Head of caudate nucleus (tissue), 42 donors: ENCODE data around the gene PHLDB2.
A peak's percentile ranks its signal among the peaks of the same experiment; 100 is the strongest.

ENCODE experiments used
- DNase-seq, 42 donors: peaks; one replicate each; pipeline versions ENCODE4 v3.0.0 to v3.0.0-alpha.2; 2020 to 2021; ENCODE audit warnings: mixed read lengths in 7 of 42
- intact Hi-C: fragments of 100-400 bp; cut with DNase I; formaldehyde crosslinking; loops from one replicate; pipeline ENCODE4 v1.15.0; 2022

The PHLDB2 gene

DNA sequence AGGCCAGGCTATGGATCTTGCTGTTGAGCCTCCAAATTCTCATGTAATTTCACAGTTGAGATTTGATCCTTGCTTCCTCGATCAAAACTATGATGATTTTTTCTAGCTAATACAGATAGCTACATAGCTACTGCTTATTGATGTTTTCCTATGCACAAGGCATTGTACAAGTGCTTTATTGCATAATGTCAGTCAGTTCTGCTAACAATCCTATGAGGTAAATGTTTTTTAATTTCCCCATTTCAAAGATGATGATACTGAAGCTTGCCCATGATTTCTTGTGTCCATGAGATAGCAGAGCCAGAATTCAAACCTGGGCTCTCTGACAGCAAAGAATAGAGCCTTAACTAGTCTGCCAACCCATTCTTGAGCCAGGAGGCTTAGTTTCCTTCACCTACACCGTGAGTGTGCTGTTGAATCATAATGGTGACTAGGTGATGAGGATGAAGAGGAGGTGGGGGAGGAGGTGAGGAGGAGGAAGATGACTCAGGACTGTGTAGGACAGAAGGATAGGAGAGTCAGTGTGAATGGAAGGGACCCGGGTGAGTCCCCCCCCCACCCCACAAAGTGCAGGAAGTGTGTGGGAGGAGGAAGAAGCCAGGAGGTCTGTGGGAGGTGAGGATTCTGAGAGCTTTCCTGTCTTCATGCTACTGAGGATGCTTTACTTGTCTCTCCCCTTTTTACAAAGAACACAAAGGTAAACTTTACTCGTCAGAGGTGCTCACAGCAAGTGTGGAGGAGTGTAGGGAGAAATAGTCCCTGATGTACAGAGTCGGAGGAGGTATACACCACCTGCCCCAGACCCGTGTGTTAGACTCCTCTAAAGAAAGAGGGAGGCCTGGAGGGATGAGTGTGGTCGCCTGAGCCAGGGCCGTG, 143.3 kb downstream of the PHLDB2 start:
- DNase-seq: peak in 37 of 42 donors; percentile 11 to 78 (median 50)
- intact Hi-C loops: no loop called here

DNA sequence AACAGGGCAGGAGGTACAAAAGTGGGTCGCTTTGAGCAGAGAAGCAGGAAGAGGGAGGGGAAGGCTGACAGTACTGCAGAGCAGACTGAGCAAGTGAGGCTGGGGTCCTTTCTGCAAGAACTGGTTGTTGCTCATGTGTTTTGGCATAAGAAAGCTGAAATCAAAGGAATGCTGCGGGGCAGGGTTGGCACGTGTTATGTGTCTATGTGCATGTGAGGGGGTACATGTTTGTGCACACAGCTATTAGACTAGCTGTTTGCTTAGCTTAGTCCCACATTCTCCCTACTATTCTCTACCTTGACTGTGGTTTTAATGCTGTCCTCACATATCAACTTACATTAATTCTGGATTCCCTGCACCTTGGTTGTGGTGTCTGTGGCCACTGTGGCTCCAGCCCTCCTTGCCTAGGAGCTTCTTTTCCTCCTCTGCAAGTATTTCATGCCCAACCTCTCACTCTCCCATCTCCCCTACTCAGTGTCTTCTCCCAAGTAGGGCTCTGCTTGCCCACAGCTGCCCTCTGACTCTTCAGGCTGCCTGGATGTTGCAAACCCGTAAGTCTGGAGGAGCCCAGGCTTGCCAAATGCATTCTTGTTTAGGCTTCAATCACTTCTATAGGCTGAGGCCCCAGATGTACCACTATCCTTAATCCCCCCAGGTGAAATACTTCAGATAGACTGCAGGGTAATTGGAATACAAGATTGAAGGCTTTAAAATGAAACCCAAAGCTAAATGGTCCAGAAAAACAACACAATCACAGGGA, 144.4 kb downstream of the PHLDB2 start:
- intact Hi-C loops: no loop called here

DNA sequence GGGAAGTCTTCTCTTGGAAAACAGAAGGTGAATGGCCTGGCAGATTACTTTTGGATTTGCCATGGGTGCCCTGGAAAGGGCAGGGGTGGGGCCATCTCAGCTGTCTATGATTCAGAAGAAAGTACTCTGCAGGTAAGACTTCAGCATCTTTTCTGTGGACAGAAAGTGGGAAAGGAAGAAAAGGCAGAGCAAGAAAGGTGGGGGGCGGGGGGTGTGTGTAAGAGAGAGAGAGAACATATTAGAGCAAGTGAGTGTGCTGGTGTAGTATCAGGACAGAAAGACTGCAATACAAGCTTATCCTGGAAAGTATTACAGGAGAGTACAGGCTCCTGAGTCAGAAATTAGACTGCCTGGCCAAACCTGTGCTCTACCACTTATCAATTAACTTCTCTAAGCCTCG, 145.1 kb downstream of the PHLDB2 start:
- intact Hi-C loops: no loop called here

More for the DNA sequence above, 144.4 kb downstream of the PHLDB2 start:
- DNase-seq: no peak

DNA sequence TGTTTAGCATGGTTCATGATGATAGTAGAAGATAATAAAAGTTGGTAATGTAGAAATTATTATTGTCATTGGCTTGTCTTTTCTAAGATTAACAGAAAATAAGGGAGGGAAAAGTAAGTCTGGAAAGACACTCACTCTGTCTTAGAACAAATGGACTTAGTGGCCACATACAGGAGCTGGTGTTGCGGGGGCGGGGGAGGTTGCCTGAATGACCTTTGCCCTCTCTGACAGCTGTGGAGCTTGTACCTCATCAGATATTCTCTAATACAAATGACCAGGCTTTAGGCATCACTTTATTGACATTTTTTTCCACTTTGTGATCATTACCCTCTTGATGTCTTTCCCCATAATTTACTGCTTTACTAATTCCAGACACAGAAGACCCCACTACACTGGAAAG, 145.6 kb downstream of the PHLDB2 start:
- intact Hi-C loops: no loop called here
- no peak for DNase-seq

More for the DNA sequence above, 145.1 kb downstream of the PHLDB2 start:
- no peak for DNase-seq

DNA sequence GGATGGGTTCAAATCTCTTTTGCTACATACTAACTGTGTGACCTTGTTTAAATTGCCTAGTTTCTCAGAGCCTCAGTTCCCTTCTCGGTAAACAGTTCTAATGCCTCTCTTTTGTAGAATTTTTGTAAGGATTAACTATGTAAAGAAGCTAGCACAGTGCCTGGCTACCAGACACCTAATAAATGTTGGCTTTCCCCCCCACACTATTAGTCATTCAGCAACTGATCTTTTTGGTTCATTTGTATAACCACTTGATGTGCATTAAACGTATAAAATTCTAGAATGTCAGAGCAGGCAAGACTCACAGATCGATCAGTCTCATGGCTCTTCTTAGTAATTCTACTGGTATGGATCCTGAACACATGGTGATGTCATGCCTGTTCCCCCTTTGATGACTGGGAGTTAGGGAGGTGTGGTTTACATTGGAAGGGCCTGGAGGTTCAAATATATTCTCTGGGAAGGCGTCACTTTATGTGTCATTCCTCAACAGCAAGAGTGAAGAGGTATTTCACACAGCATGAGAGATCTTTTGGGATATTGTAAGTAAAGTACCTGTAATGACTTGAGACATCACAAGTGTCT, 146.1 kb downstream of the PHLDB2 start:
- intact Hi-C loops: no loop called here

DNA sequence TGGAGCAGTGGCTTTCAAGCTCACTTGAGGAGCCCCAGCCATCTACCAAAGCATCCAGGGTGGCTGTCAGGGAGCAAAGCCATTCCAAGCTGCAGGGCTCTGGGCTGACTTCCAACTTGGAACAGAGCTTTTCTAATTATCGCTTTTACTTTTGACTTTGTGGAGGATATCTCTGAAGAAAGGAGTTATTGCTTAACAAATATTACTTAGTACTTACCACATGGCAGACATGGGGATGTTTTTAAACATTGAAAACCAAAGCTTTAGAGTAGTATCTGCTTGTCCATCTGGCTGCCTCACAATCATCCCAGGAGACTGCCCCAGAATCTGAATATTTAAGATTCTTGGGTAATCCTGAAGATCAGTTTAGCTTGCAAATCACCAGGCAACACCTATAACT, 148.6 kb downstream of the PHLDB2 start:
- peak in 1 of 42 donors; percentile 31 for DNase-seq
- intact Hi-C loops: no loop called here

More for the DNA sequence above, 146.1 kb downstream of the PHLDB2 start:
- DNase-seq: no peak

DNA sequence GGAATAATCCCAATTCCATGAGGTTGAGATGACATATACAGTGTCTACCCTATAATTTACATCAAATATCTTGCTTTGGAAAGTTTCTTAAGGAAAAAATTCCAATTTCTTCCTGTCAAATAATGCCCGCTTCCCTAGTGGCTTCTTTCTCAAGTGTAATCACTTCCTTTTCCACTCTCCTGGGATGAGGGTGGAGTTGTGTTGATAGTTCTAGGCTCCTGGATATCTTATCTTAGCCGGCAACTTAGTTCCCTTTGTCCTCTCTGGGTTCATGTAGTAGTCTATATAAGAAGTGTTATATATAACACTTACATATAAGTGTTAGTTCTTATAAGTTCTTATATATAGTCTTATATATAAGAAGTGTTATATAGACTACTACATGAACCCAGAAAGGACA, 150.6 kb downstream of the PHLDB2 start:
- no peak for DNase-seq
- intact Hi-C loops: no loop called here

DNA sequence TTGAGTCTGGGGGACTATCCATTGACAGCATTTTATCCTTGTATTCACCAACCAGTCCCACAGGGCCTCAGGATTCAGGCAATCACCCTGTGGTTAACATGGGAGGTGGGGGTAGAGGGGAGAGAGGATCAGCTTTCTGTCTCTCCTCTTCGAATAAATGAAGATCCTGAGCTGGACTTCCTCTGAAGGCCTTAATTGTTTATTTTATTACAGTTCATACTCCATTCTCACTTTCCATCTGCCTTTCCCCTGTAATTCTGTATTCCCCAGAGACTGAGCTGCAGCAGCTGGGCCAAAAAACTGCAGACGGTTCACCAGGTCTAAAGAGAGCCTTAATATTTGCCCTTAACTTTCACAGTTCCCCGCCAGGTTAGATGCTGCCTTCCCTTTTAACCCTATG, 151.6 kb downstream of the PHLDB2 start:
- intact Hi-C loops: no loop called here
- no peak for DNase-seq

DNA sequence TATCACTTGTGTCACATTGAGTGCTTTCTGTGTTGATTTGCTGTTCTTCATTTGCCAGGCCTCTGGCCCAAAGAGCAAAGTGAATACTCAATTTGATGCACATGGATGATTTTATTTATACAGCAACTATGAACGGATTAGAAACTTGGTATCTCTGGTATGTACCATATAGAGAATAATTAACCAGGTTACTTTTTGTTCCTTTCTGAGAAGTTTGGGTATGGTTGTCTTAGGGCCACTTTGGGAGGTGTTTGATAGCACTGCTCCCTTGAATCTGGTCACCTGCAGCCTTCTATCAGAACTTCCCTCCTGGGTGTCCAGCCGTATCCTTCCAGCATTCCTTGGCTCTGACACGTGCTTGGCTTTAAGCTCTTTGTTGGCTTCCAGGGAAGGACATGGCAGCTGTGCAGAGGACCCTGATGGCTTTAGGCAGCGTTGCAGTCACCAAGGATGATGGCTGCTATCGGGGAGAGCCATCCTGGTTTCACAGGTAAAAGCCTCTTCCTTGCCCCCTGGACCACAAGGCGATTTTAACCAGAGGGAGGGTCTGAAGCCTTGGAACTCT, 152.4 kb downstream of the PHLDB2 start:
- intact Hi-C loops: no loop called here
- peak in 1 of 42 donors; percentile 28 for DNase-seq

DNA sequence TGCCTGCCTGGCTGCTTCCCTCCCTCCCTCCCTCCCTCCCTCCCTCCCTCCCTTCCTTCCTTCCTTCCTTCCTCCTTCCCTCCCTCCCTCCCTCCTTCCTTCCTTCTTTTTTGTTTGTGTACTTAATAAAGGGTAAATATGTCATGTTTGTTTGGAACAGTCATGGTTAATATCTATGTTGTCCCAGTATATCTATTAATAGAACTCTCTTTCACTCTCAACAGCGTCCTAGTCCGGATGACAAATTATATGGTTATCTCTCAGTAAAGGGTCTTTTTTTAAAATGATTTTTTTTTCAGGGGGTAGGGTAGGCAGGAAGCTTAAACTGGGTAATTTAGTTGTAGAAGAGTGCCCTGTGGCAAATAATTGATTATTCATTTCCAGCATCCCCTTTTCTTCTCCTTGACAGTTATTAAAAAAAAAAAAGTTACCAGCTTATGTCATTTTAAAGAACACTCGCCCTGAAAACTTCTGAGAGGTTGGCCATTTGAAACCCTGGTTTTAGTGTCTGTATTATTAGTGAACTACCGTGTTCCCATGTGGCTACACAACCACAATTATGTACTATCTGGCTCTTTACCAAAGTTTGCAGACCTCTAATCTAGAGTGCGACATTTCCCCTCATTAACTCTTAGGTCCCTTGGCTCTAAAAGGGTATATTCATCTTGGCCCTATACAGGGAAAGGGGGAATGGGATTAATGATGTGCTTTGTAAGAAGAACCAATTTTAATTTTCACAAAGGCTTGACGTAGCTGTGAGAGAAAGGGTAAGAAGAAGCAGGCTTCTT, 153.3 kb downstream of the PHLDB2 start:
- DNase-seq: no peak
- intact Hi-C loops: no loop called here

DNA sequence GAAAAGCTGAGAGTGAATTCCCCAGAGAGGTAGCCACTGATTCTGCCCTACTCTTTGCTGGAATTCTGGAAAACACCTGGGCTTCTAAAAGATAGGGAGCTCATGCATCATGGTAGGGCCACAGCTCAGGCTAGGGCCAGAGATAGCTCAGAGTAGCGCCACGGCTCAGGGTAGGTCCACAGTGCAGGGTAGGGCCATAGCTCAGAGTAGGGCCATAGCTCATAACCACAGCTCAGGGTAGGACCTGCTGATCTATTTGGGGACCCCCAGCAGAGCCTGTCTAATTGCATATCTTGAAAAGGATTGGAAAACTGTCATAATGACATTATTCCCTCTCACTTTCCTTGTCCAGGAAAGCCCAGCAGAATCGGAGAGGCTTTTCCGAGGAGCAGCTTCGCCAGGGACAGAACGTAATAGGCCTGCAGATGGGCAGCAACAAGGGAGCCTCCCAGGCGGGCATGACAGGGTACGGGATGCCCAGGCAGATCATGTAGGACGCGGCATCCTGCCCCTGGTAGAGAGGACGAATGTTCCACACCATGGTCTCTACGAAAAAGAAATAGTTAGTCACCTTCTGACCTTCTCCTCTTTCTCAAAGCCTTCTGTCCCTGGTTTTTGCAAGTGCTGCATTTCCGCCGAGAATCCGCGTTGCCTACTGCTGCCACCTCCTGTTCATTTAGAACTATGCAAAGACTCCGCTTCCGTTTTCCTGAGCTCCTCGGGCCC, 154.2 kb downstream of the PHLDB2 start:
- DNase-seq: peak; percentile 53 to 86 (median 72)
- intact Hi-C loops: no loop called here

DNA sequence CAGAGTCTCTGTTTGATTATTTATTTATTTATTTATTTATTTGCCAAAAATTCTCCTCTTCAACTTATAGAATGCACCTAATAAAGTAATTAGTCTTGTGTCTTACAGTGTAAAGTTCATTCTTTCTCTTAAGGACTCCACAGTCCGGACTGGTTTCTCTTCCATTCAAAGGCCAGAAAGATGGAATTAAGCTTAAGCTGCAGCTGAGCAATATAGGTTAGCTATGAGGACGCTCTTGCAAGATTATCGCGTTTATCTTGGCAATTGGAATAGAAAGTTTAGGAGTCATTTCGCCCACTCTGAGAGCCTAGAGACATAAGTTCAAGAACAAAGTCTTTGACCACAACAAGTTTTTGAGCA, 154.7 kb downstream of the PHLDB2 start:
- intact Hi-C loops: no loop called here
- no peak for DNase-seq

DNA sequence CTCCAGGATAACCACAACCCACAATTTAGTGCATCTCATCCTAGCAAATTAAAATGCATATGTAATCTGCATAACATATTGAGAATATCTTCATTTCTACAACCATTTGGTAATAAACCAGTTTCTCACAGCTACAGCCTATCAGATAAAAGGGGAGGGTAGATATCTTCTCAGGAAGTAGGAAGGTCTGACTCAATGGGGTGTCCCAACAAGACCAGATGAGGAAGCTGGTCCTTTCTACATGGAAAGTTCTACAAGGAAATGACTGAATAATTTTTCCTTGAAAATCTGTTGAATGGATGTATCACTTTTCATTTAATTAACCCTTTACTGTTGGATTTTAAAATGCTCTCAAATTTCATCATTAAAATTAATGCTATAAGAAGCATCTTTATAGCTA, 158.0 kb downstream of the PHLDB2 start:
- no peak for DNase-seq
- intact Hi-C loops: no loop called here

DNA sequence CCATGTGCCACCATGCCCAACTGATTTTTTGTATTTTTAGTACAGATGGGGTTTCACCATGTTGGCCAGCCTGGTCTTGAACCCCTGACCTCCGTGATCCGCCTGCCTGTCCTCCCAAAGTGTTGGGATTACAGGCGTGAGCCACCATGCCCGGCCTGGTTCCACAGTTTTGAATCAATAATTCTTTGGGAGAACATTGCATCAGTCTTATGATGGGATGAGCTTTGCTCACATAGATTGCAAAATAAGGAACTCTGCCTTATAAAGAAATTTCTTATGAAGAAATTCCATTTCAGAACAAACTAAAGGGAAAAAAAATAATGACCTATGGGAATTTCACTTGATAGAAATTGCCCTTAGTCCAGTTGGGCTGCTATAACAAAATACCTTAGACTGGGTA, 159.6 kb downstream of the PHLDB2 start:
- intact Hi-C loops: no loop called here
- peak in 1 of 42 donors; percentile 13 for DNase-seq

DNA sequence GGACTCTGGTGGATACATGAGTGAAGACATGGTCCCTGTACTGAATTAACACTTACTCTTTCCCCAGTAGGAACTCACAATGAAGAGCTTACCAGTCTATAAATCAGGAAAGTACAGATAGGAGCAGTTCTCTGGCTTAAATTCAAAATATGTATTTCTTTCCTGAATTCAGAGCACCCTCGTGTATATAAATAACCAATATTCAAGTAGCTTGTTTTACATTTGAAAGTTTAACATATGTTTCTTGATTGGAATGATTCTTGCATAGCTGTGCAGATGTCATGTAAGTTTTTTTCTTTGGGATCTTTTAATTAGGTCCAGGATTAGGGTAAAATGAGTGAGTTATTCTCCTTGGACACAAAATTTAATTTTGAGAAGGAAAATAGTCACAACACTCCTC, 160.7 kb downstream of the PHLDB2 start:
- intact Hi-C loops: no loop called here
- DNase-seq: no peak

DNA sequence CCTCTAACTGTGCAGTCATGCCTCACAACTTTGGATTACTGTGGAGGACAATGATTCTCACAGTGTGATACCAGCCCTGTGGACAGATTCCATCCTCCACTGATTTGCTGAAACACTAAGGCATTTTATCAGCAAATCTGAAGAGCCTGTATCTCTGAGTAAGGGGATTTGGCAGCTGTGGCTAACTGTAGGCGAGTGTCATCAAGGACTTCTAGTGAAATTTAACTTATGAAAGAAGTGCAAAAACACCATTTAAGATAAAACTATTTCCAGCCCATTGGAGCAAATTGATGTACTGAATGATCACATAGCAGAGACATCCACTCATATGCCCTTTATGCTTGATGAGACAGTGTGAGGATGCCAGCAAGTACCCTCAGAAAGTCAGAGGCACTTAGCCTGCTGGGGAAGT, 161.6 kb downstream of the PHLDB2 start:
- intact Hi-C loops: no loop called here

More for the DNA sequence above, 161.6 kb downstream of the PHLDB2 start:
- peak in 1 of 42 donors; percentile 28 for DNase-seq
